ENCODE data around the gene ARRDC2. TPM values are rescaled to one million over a fixed set of nuclear protein-coding genes. Genes with fewer than 3 reads are reported as not detected.

Gene ARRDC2
- total RNA-seq, 5 donors from 2014 or later (not counting 1 experiment from before 2014, with no cell fraction given) = 163 to 195 (median 188) TPM

GRCh38 chr19:17997969-17998826, 9.8 kb upstream of the ARRDC2 start:
- ATAC-seq (replicated peaks in 1 of 4) = no peak
- no peaks in the 10 kb centered on the region for H3K9me3 ChIP-seq
- Mint-ChIP-seq H3K27me3 (no peaks in the 10 kb centered on the region), H3K4me1 (peaks cover 18 to 34% (median 30%) of the 10 kb centered on the region in 3 donors), H3K36me3 (peaks cover 3% of the 10 kb centered on the region), H3K9me3 (no peaks in the 10 kb centered on the region), H3K27ac (no peak overlapping the region), H3K4me3 (no peak overlapping the region)
- DNase-seq = no peak
- H3K4me1 ChIP-seq (ENCODE audit: control insufficient read depth in 1 of 2, extremely low read depth in 1 of 2, insufficient read depth in 2 of 2, low read length in 2 of 2) = peaks cover 3 to 45% of the 10 kb centered on the region in 2 experiments
- H3K36me3 ChIP-seq (ENCODE audit: control insufficient read depth in 2 of 2, extremely low read depth in 1 of 2, insufficient read depth in 1 of 2, low read length in 1 of 2) = no peaks in the 10 kb centered on the region
- POLR2A ChIA-PET = no interaction called here
- WGBS (ENCODE audit: insufficient coverage) = 86% methylated on average over 29 of the region's 41 CpGs
- peaks cover 0 to 6% of the 10 kb centered on the region in 2 experiments for H3K27me3 ChIP-seq (replicated peaks in 1 of 2; ENCODE audit: control insufficient read depth in 2 of 2, extremely low read depth in 1 of 2, insufficient read depth in 2 of 2, low read length in 1 of 2)
- CTCF ChIA-PET = interaction anchor here (0.5 to 5.5 kb wide), 7 partner anchors 49 to 1525 kb away, joined by 3 to 43 read pairs (median 5); no protein-coding TSS in a partner anchor
- H3K27ac ChIP-seq (ENCODE audit: low read length) = no peak overlapping the region
- H3K4me3 ChIP-seq (ENCODE audit: control insufficient read depth in 1 of 2, extremely low read depth in 1 of 2, low read length in 1 of 2) = no peak overlapping the region

- ChIA-PET POLR2A (no interaction called here), CTCF (interaction anchor here (0.5 to 5.5 kb wide), 3 partner anchors 61 to 67 kb away, joined by 4 to 43 read pairs (median 14); no protein-coding TSS in a partner anchor)
- WGBS (ENCODE audit: insufficient coverage) = 100% methylated on average over 1 of the region's 5 CpGs
- Mint-ChIP-seq H3K27me3 (no peaks in the 10 kb centered on the region), H3K4me1 (peaks cover 18 to 35% (median 30%) of the 10 kb centered on the region in 3 donors), H3K27ac (peak overlapping the region; percentile 74 to 87), H3K36me3 (peaks cover 3% of the 10 kb centered on the region), H3K9me3 (no peaks in the 10 kb centered on the region), H3K4me3 (peak overlapping the region in 2 of 3 donors; percentile 51 to 65)
- no peaks in the 10 kb centered on the region for H3K36me3 ChIP-seq (ENCODE audit: control insufficient read depth in 2 of 2, extremely low read depth in 1 of 2, insufficient read depth in 1 of 2, low read length in 1 of 2)
- no peak overlapping the region for H3K27ac ChIP-seq (ENCODE audit: low read length)
- H3K4me3 ChIP-seq (ENCODE audit: control insufficient read depth in 1 of 2, extremely low read depth in 1 of 2, low read length in 1 of 2) = no peak overlapping the region
- peaks cover 3 to 47% of the 10 kb centered on the region in 2 experiments for H3K4me1 ChIP-seq (ENCODE audit: control insufficient read depth in 1 of 2, extremely low read depth in 1 of 2, insufficient read depth in 2 of 2, low read length in 2 of 2)
- H3K27me3 ChIP-seq (replicated peaks in 1 of 2; ENCODE audit: control insufficient read depth in 2 of 2, extremely low read depth in 1 of 2, insufficient read depth in 2 of 2, low read length in 1 of 2) = peaks cover 0 to 4% of the 10 kb centered on the region in 2 experiments
- DNase-seq (no peak), ATAC-seq (replicated peaks in 1 of 4) (no peak)
- no peaks in the 10 kb centered on the region for H3K9me3 ChIP-seq
These were observed 9.2 kb upstream of the ARRDC2 start for GRCh38 chr19:17998827-17999150.

GRCh38 chr19:17999684-18000479, 8.1 kb upstream of the ARRDC2 start:
- Mint-ChIP-seq H3K27me3 (no peaks in the 10 kb centered on the region), H3K4me1 (peaks cover 18 to 36% (median 30%) of the 10 kb centered on the region in 3 donors), H3K36me3 (peaks cover 3% of the 10 kb centered on the region), H3K4me3 (peak overlapping the region; percentile 65 to 81 (median 77)), H3K27ac (peak overlapping the region; percentile 96 to 98), H3K9me3 (no peaks in the 10 kb centered on the region)
- DNase-seq = peak in 1 of 35 experiments; percentile 29
- CTCF ChIA-PET = interaction anchor here in 1 of 2 donors (1.4 to 1.8 kb wide), 3 partner anchors 62 to 140 kb away, joined by 6 to 9 read pairs (median 8); partner anchors contain the start of genes CCDC124 and RPL18A
- ATAC-seq (replicated peaks in 1 of 4) = no peak
- H3K4me3 ChIP-seq (ENCODE audit: control insufficient read depth in 1 of 2, extremely low read depth in 1 of 2, low read length in 1 of 2) = peak overlapping the region in 1 of 2 donors; percentile 91
- peak overlapping the region; percentile 98 for H3K27ac ChIP-seq (ENCODE audit: low read length)
- WGBS (ENCODE audit: insufficient coverage) = 82% methylated on average over 12 of the region's 21 CpGs
- peaks cover 0 to 4% of the 10 kb centered on the region in 2 experiments for H3K27me3 ChIP-seq (replicated peaks in 1 of 2; ENCODE audit: control insufficient read depth in 2 of 2, extremely low read depth in 1 of 2, insufficient read depth in 2 of 2, low read length in 1 of 2)
- H3K36me3 ChIP-seq (ENCODE audit: control insufficient read depth in 2 of 2, extremely low read depth in 1 of 2, insufficient read depth in 1 of 2, low read length in 1 of 2) = no peaks in the 10 kb centered on the region
- H3K9me3 ChIP-seq = no peaks in the 10 kb centered on the region
- peaks cover 3 to 47% of the 10 kb centered on the region in 2 experiments for H3K4me1 ChIP-seq (ENCODE audit: control insufficient read depth in 1 of 2, extremely low read depth in 1 of 2, insufficient read depth in 2 of 2, low read length in 2 of 2)
- POLR2A ChIA-PET = interaction anchor here (0.5 to 1.0 kb wide), 7 partner anchors 51 to 497 kb away, joined by 3 to 7 read pairs (median 4); partner anchors contain the start of genes CCDC124 (in 1 of the 2), JAK3 (in 1 of the 2) and JUND (in 1 of the 2)

GRCh38 chr19:18000480-18000914, 7.5 kb upstream of the ARRDC2 start:
- POLR2A ChIA-PET = interaction anchor here (0.5 to 1.0 kb wide), 4 partner anchors 53 to 281 kb away, joined by 3 to 6 read pairs (median 4); partner anchors contain the start of genes JAK3 (in 1 of the 2) and JUND (in 1 of the 2)
- Mint-ChIP-seq H3K27ac (peak overlapping the region; percentile 96 to 98), H3K9me3 (no peaks in the 10 kb centered on the region), H3K4me3 (peak overlapping the region; percentile 65 to 81 (median 77)), H3K36me3 (peaks cover 3% of the 10 kb centered on the region), H3K4me1 (peaks cover 18 to 37% (median 30%) of the 10 kb centered on the region in 3 donors), H3K27me3 (no peaks in the 10 kb centered on the region)
- H3K27ac ChIP-seq (ENCODE audit: low read length) = peak overlapping the region; percentile 98
- H3K27me3 ChIP-seq (replicated peaks in 1 of 2; ENCODE audit: control insufficient read depth in 2 of 2, extremely low read depth in 1 of 2, insufficient read depth in 2 of 2, low read length in 1 of 2) = peaks cover 0 to 4% of the 10 kb centered on the region in 2 experiments
- no peaks in the 10 kb centered on the region for H3K9me3 ChIP-seq
- ATAC-seq (replicated peaks in 1 of 4) = peak in 3 of 4 experiments; percentile 2 to 3 (median 3)
- peak overlapping the region in 1 of 2 donors; percentile 91 for H3K4me3 ChIP-seq (ENCODE audit: control insufficient read depth in 1 of 2, extremely low read depth in 1 of 2, low read length in 1 of 2)
- peaks cover 3 to 47% of the 10 kb centered on the region in 2 experiments for H3K4me1 ChIP-seq (ENCODE audit: control insufficient read depth in 1 of 2, extremely low read depth in 1 of 2, insufficient read depth in 2 of 2, low read length in 2 of 2)
- H3K36me3 ChIP-seq (ENCODE audit: control insufficient read depth in 2 of 2, extremely low read depth in 1 of 2, insufficient read depth in 1 of 2, low read length in 1 of 2) = no peaks in the 10 kb centered on the region
- CTCF ChIA-PET = interaction anchor here in 1 of 2 donors (0.6 to 1.8 kb wide), 5 partner anchors 62 to 142 kb away, joined by 3 to 9 read pairs (median 7); partner anchors contain the start of genes CCDC124, IL12RB1 and RPL18A
- 1% methylated on average over 11 of the region's 17 CpGs for WGBS (ENCODE audit: insufficient coverage)
- no peak for DNase-seq

GRCh38 chr19:18000915-18001776, 6.8 kb upstream of the ARRDC2 start:
- peak; percentile 84 to 85 (median 84) for ATAC-seq (replicated peaks in 1 of 4)
- H3K4me3 ChIP-seq (ENCODE audit: control insufficient read depth in 1 of 2, extremely low read depth in 1 of 2, low read length in 1 of 2) = peak overlapping the region; percentile 81 to 91
- Mint-ChIP-seq H3K27me3 (no peaks in the 10 kb centered on the region), H3K4me3 (peak overlapping the region; percentile 65 to 91 (median 87)), H3K4me1 (peaks cover 18 to 37% (median 30%) of the 10 kb centered on the region in 3 donors), H3K27ac (peak overlapping the region; percentile 96 to 98), H3K36me3 (peaks cover 3% of the 10 kb centered on the region), H3K9me3 (no peaks in the 10 kb centered on the region)
- H3K9me3 ChIP-seq = no peaks in the 10 kb centered on the region
- peaks cover 0 to 4% of the 10 kb centered on the region in 2 experiments for H3K27me3 ChIP-seq (replicated peaks in 1 of 2; ENCODE audit: control insufficient read depth in 2 of 2, extremely low read depth in 1 of 2, insufficient read depth in 2 of 2, low read length in 1 of 2)
- peak; percentile 86 to 99 (median 96) for DNase-seq
- POLR2A ChIA-PET = interaction anchor here in 1 of 2 donors (0.5 to 1.0 kb wide), 3 partner anchors 53 to 281 kb away, joined by 3 to 4 read pairs (median 3); partner anchors contain the start of gene JUND
- H3K4me1 ChIP-seq (ENCODE audit: control insufficient read depth in 1 of 2, extremely low read depth in 1 of 2, insufficient read depth in 2 of 2, low read length in 2 of 2) = peaks cover 3 to 47% of the 10 kb centered on the region in 2 experiments
- WGBS (ENCODE audit: insufficient coverage) = under 1% methylated on average over 100 of the region's 105 CpGs
- H3K27ac ChIP-seq (ENCODE audit: low read length) = peak overlapping the region; percentile 98
- CTCF ChIA-PET = interaction anchor here in 1 of 2 donors (0.6 to 1.8 kb wide), 6 partner anchors 58 to 143 kb away, joined by 3 to 9 read pairs (median 6); partner anchors contain the start of genes CCDC124, IL12RB1 and RPL18A
- H3K36me3 ChIP-seq (ENCODE audit: control insufficient read depth in 2 of 2, extremely low read depth in 1 of 2, insufficient read depth in 1 of 2, low read length in 1 of 2) = no peaks in the 10 kb centered on the region

All from T-cell (primary cell).